GM06990 (cell line): ENCODE measurements around the gene SOBP.

Experiments used
- DNase-seq: peaks from one replicate; pipeline ENCODE4 v3.0.0-alpha.2; 2011; ENCODE audit not compliant: insufficient read length; ENCODE audit errors: extremely low read depth
- H3K27me3 ChIP-seq: replicated peaks from 2 replicates; pipeline ENCODE4 v1.6.0; 2011; ENCODE audit warnings: low read length; ENCODE audit not compliant: control insufficient read depth, insufficient read depth
- H3K36me3 ChIP-seq: 2 replicates; pipeline ENCODE4 v1.5.1; 2011; ENCODE audit warnings: low read length; ENCODE audit not compliant: control insufficient read depth, insufficient read depth
- H3K4me3 ChIP-seq: replicated peaks from 2 replicates; pipeline ENCODE4 v1.5.1; 2011; ENCODE audit warnings: low read depth, mild to moderate bottlenecking, control low read depth, low read length
- CTCF ChIP-seq: IDR thresholded peaks from 2 replicates; pipeline ENCODE4 v1.5.1; 2011; ENCODE audit warnings: low read length, control low read depth, mild to moderate bottlenecking, inconsistent platforms; ENCODE audit not compliant: insufficient read depth, poor library complexity, severe bottlenecking

Gene SOBP

GRCh38 chr6:107485157-107485556 is 4.8 kb upstream of the SOBP start:
- no peak overlapping the region for H3K4me3 ChIP-seq
- no peak for TF ChIP-seq CTCF
- H3K27me3 ChIP-seq, result peaks cover 2% of the 10 kb centered on the region
- H3K36me3 ChIP-seq, result no peaks in the 10 kb centered on the region
- DNase-seq, result no peak

- TF ChIP-seq CTCF, result no peak
- no peak for DNase-seq
- Histone ChIP-seq H3K27me3 (peaks cover 2% of the 10 kb centered on the region), H3K4me3 (peak overlapping the region; percentile 61), H3K36me3 (no peaks in the 10 kb centered on the region)
Measured at GRCh38 chr6:107488174-107488874, 1.6 kb upstream of the SOBP start.

GRCh38 chr6:107488875-107489635 is 862 bp upstream of the SOBP start:
- Histone ChIP-seq H3K36me3 (no peaks in the 10 kb centered on the region), H3K27me3 (peaks cover 2% of the 10 kb centered on the region), H3K4me3 (peak overlapping the region; percentile 61)
- DNase-seq, result peak; percentile 30
- TF ChIP-seq CTCF, result no peak

- Histone ChIP-seq H3K36me3 (no peaks in the 10 kb centered on the region), H3K4me3 (peak overlapping the region; percentile 65), H3K27me3 (peaks cover 2% of the 10 kb centered on the region)
- DNase-seq, result peak; percentile 19
- TF ChIP-seq CTCF, result no peak
Measured at GRCh38 chr6:107490566-107491137, 735 bp downstream of the SOBP start.

- no peak for TF ChIP-seq CTCF
- peak; percentile 30 for DNase-seq
- peaks cover 2% of the 10 kb centered on the region for H3K27me3 ChIP-seq
- no peaks in the 10 kb centered on the region for H3K36me3 ChIP-seq
- H3K4me3 ChIP-seq, result peak overlapping the region; percentile 65
Measured at GRCh38 chr6:107491138-107491609, 1.3 kb downstream of the SOBP start.
